HG02840 (cell line): ENCODE results near the gene ACSBG1.

Experiments used
- ATAC-seq: cut with Tn5 transposase; IDR thresholded peaks from one replicate; pipeline ENCODE4 v1.9.1; 2021; ENCODE audit warnings: mild to moderate bottlenecking, moderate library complexity, moderate number of reproducible peaks; ENCODE audit not compliant: unreplicated experiment, low FRiP score

ACSBG1 gene

DNA sequence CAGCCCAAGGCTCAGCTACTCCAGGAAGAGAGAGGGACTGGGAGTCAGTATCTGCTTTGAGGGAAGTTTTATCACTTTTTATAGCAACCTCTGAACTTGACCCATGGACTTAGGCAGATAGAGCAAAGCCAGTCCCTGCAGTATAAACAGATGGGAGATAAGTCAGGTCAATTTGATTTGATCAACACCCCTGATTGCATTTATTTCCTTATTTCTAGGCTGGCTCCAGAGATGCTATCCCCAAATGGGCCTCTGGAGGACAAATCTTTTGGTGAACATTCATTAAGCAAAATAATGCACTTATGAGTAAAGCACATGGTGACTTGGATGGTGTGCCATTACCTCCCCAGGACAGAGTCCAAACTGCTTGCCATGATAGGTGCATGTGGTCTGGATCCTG, 94.1 kb downstream of the ACSBG1 start:
- no peak for ATAC-seq

DNA sequence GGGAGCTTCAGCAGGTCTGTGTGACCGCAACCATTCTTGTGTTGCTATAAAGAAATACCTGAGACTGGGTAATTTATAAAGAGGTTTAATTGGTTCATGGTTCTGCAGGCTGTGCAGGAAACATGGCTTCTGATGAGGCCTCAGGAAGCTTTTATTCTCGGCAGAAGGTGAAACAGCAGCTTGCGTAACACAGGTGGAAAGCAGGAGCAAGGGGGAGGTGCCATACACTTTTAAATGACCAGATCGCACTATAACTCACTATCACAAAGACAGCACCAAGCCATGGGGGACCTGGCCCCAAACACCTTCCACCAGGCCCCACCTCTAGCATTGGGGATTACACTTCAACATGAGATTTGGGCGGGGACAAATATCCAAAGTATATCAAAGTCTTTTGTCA, 94.8 kb downstream of the ACSBG1 start:
- no peak for ATAC-seq

DNA sequence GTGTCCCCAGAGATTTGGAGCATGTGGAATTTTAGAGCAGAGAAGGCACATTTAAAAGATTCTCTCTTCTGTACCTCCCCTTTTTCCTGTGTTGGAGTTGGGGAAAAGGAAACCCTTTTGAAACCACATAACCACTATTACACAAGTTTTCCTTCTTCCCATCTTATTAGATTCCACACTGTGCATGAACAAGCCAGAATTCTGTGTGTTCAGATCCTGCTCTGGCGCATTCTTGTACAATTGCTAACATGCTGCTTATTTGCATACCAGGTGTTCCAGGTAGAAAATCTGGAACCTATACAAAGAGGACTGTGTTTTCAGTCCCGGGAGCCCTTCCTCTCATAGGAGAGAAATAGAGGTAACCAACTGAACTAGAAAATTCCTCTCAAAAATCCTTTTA, 100.6 kb downstream of the ACSBG1 start:
- ATAC-seq = no peak

DNA sequence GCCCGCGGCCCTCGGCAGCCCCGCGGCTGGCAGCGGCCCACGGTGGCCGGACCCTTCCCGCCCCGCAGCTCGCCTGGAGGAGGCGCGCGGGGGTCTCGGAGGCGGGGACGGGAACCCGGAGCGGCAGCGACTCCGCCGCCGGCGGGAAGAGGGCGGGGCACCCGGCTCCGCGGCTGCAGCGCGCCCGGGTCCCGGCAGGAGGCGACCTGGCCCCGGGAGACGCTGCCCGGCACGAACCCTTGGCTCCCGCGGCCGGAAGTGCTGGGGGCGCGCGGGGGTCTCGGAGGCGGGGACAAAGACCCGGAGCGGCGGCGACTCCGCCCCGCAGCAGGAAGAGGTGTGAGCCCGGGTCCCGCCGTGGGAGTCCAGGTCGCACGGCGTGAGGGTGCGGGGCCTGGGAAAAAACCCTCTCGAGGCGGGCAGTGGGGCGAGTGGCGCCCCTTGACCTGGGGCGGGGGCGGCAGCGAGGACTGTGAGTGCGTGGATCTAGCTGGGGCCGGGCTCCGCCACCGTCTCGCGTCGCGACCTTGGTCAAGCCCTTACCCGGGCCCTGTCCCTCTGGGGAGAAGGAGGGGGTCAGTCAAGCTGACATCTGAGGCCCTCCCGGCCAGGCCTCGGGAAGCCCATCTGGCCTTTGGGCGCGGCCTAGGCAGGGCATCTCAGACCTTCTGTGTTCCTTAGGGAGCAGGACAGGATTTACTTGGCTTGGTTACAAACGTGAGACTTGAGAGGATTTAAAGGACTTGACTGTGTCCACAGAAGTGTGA, 102.9 kb downstream of the ACSBG1 start, which contains the start of gene CIB2:
CIB2 (minus strand) TSS at position 151 of the 767 bp plus-strand sequence. CDS start 230 bp downstream, outside the sequence.
- peak; percentile 70 for ATAC-seq

DNA sequence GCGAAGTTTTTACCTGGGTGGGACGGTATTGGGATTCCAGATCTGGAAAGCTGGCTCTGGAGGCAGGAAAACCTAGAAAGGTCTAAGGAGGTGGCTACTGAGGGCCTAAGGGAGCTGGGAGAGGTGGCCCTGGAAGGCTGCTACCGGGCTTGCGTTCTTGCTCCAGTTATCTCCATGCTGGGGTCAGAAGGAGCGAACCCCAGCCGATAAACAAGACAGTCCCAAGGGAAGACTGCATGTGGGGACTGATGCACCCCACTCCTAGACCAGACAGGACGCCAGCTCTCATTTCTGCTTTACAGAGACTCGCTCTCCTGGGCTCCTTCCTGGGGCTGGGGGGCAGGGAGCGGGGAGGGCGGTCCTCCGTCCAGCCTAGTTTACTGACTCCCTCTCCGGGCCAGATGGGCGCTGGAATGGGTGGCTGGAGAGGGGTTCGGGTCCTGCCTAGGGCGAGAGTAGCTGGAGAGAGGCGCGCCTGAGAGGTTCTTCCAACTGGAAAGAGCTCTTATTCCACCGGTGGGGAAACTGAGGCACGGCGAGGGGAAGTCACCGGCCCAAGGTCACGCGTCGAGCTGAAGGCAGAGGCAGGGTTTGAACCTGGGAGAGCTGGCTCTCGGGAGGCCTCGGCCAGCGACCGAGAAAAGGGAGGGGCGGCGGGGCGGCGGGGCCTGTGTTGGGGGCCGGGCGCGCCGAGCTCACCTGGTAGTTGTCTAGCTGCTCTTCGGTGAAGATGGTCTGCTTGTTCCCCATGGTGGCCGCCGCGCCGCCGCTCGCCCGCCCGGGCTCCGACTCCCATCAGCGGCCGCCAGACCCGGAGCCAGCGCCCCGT, 103.7 kb downstream of the ACSBG1 start:
- peak; percentile 16 for ATAC-seq

DNA sequence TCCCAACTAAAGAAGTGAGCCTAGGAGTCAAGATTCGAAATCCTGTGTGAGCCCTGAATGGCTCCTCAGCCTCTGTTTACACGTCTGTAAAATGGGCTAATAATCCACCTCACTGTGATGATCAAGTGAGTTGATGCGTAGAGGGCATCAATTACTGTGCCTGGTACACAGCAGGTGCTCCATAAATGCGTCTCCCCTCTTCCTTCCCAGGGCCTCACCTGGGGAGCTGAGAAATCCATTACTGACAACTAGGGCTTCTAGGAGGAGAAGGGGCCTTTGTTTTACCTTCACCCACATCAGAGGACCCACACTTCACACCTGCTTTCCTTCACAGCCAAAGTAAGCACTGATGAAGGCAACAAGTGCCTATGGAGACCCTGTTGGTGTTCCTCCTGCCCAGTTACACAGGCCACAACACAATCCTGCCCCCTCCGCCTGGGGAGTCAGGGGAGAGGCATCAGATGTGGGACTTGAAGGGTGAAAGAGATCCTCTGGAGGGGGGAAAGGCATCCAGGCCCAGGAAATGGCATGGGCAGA, 104.5 kb downstream of the ACSBG1 start:
- ATAC-seq = no peak

DNA sequence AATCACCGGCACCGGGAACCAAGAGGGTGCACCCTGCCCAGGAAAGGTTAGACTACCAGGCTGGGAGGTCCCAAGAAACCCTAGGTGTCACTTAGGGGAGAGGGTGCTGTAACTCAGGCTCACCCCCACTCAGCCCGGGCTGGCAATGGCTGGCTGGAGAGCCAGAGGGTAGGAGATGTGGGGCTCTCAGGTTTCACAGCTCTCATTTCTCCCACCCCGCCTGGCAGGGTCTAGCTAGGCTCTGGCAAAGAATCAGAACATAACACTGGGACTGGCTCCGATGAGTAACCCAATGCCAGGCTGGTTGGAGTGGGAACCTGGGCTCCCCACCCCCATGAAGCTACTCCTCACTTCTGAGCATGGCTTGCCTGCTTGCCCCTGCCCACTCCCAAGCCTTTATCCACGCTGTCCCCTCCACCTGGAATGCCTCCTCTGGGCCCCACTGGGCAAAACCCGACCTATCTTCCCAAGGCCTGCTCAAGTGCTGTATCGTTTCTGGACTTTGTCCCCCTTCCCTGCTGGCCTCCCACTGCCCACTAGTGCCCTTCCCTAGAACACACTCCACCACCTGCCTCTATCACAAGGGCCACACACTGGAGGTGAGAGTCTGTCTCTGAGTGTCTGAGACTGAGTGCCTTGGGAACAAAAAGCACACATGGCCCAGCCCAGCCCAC, 105.2 kb downstream of the ACSBG1 start:
- no peak for ATAC-seq

DNA sequence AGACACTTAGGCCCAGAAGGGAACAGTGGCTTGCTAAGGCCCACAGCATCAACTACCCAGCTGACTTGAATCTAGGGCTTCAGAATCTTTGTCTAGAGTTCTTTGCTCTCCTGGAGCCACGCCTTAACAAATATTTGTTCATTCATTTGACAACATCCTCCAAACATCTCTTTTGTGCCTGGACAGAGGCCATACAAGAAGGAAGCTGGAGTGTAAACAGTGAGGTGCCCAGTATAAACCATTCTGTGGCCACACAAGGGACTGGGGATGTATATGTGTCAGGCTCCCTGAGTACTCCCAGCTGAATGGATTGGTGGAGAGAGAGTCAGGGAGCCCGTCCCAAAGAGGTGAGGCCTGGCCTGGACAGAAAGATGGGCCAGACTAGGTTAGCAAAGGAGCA, 106.5 kb downstream of the ACSBG1 start:
- ATAC-seq = no peak

DNA sequence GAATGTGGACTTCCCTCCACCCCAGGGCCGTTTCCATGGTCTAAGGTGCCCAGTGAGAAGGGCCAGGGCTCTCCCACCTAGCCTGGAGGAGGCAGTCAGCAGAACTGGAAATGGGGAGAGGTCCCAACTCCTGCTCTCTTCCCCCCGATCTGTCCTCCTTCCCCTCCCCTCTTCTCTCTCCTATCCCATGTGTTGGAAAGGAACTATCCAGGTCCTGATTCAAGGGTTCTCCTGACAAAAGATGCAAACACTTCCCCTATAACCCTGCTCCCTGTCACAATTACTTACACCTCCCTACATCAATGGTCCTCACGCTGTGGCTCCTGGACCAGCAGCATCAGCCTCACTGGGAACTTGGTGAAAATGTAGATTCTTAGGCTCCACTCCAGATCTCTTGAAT, 109.1 kb downstream of the ACSBG1 start:
- ATAC-seq = no peak

DNA sequence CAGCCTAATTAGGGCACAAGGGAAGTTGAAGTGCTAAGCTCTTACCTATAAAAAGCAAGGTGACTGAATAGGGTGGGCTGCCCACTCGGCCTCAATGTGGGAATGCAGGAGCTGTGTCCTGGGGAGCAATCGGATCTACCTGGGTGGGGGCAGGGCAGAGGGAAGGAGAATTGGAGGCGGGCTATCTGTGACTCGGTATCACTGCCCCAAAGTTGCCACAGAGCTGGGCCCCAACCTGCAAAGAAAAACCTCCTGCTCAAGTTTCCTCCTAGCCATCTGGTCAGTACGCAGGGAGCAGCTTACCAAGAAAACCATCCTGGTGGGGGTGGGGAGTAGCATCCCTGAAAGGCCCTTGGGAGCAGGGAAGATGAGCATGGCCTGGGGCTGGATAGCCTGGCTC, 113.8 kb downstream of the ACSBG1 start:
- ATAC-seq = no peak
